ENCODE data around the gene KCNQ1OT1.

The KCNQ1OT1 gene

GRCh38 chr11:2590965-2591754, 108.6 kb downstream of the KCNQ1OT1 start:
- Histone ChIP-seq H3K9me3 (ENCODE audit: insufficient read depth, low read length) (no peaks in the 10 kb centered on the region), H3K4me2 (ENCODE audit: low read length) (no peak overlapping the region), H3K79me2 (ENCODE audit: low read length) (no peaks in the 10 kb centered on the region), H3K4me1 (ENCODE audit: low read length) (no peaks in the 10 kb centered on the region), H3K27me3 (ENCODE audit: low read depth, low read length) (peaks cover 13% of the 10 kb centered on the region), H3K36me3 (replicated peaks; ENCODE audit: low read depth, low read length) (no peaks in the 10 kb centered on the region), H3K4me3 (ENCODE audit: low read length) (no peak overlapping the region), H2AFZ (ENCODE audit: low read depth, low read length) (no peak overlapping the region), H3K27ac (ENCODE audit: low read length) (no peak overlapping the region), H4K20me1 (ENCODE audit: insufficient read depth, low read length) (no peaks in the 10 kb centered on the region), H3K9ac (ENCODE audit: low read length) (no peak overlapping the region)
- TF ChIP-seq EZH2phosphoT487 (IDR thresholded peaks at IDR 0.05; ENCODE audit: low read depth) (no peak), CTCF (IDR thresholded peaks at IDR 0.05; ENCODE audit: low read depth, low read length) (no peak)

- peaks cover 8% of the 10 kb centered on the region; the same call in 1 of the 2 replicates for H3K27me3 ChIP-seq (ENCODE audit: low read depth, low read length)
Measured at GRCh38 chr11:2590131-2590964, 109.4 kb downstream of the KCNQ1OT1 start.

GRCh38 chr11:2589538-2589934, 110.3 kb downstream of the KCNQ1OT1 start:
- H3K27me3 ChIP-seq (ENCODE audit: low read depth, low read length): peaks cover 5% of the 10 kb centered on the region; the same call in 1 of the 2 replicates

More at GRCh38 chr11:2590131-2590964, 109.4 kb downstream of the KCNQ1OT1 start:
- H3K4me2 ChIP-seq (ENCODE audit: low read length): no peak overlapping the region
- no peaks in the 10 kb centered on the region for H3K4me1 ChIP-seq (ENCODE audit: low read length)
- H3K9ac ChIP-seq (ENCODE audit: low read length): no peak overlapping the region
- no peaks in the 10 kb centered on the region for H3K79me2 ChIP-seq (ENCODE audit: low read length)
- no peaks in the 10 kb centered on the region for H3K9me3 ChIP-seq (ENCODE audit: insufficient read depth, low read length)
- H3K4me3 ChIP-seq (ENCODE audit: low read length): no peak overlapping the region
- H2AFZ ChIP-seq (ENCODE audit: low read depth, low read length): no peak overlapping the region
- no peak overlapping the region for H3K27ac ChIP-seq (ENCODE audit: low read length)
- H4K20me1 ChIP-seq (ENCODE audit: insufficient read depth, low read length): no peaks in the 10 kb centered on the region
- TF ChIP-seq CTCF (IDR thresholded peaks at IDR 0.05; ENCODE audit: low read depth, low read length): no peak
- TF ChIP-seq EZH2phosphoT487 (IDR thresholded peaks at IDR 0.05; ENCODE audit: low read depth): no peak
- no peaks in the 10 kb centered on the region for H3K36me3 ChIP-seq (replicated peaks; ENCODE audit: low read depth, low read length)

More at GRCh38 chr11:2589538-2589934, 110.3 kb downstream of the KCNQ1OT1 start:
- no peaks in the 10 kb centered on the region for H3K9me3 ChIP-seq (ENCODE audit: insufficient read depth, low read length)
- no peaks in the 10 kb centered on the region for H3K36me3 ChIP-seq (replicated peaks; ENCODE audit: low read depth, low read length)
- no peak overlapping the region for H3K4me2 ChIP-seq (ENCODE audit: low read length)
- no peaks in the 10 kb centered on the region for H3K79me2 ChIP-seq (ENCODE audit: low read length)
- H4K20me1 ChIP-seq (ENCODE audit: insufficient read depth, low read length): no peaks in the 10 kb centered on the region
- H3K9ac ChIP-seq (ENCODE audit: low read length): no peak overlapping the region
- H3K4me1 ChIP-seq (ENCODE audit: low read length): no peaks in the 10 kb centered on the region
- no peak overlapping the region for H3K4me3 ChIP-seq (ENCODE audit: low read length)
- TF ChIP-seq EZH2phosphoT487 (IDR thresholded peaks at IDR 0.05; ENCODE audit: low read depth): no peak
- TF ChIP-seq CTCF (IDR thresholded peaks at IDR 0.05; ENCODE audit: low read depth, low read length): no peak
- no peak overlapping the region for H2AFZ ChIP-seq (ENCODE audit: low read depth, low read length)
- H3K27ac ChIP-seq (ENCODE audit: low read length): no peak overlapping the region

Measured in OCI-LY3 (cell line).